HEK293T (cell line): Measurements from ENCODE around the gene ARHGAP26.

Source experiments
- CTCF ChIA-PET: fragments of 350-600 bp; formaldehyde crosslinking; extraction: SDS; loops from one replicate; lab custom pipeline; 2021; ENCODE audit warnings: antibody characterized with exemption, inconsistent platforms; lab: Yijun Ruan, JAX
- POLR2A ChIA-PET: fragments of 350-600 bp; formaldehyde crosslinking; extraction: SDS; loops from one replicate; lab custom pipeline; 2020; ENCODE audit warnings: antibody characterized with exemption, inconsistent platforms; lab: Yijun Ruan, JAX
- DNase-seq: peaks from one replicate; pipeline ENCODE4 v3.0.0; 2012; ENCODE audit warnings: mixed read lengths; ENCODE audit errors: extremely low spot score
- ARNT ChIP-seq: fragments of 450-650 bp; IDR thresholded peaks from 2 replicates; pipeline ENCODE4 v1.6.1; 2017; ENCODE audit warnings: mild to moderate bottlenecking
- BHLHE40 ChIP-seq: fragments of 450-650 bp; IDR thresholded peaks from 2 replicates; pipeline ENCODE4 v1.6.1; 2016; ENCODE audit warnings: mild to moderate bottlenecking, moderate library complexity, borderline replicate concordance
- CTBP1 ChIP-seq: fragments of 450-650 bp; IDR thresholded peaks from 2 replicates; pipeline ENCODE4 v1.6.1; 2016; ENCODE audit warnings: borderline replicate concordance
- ELF4 ChIP-seq: fragments of 450-650 bp; IDR thresholded peaks from 2 replicates; pipeline ENCODE4 v1.6.1; 2017; ENCODE audit warnings: antibody characterized with exemption
- FOXA1 ChIP-seq: fragments of 450-650 bp; IDR thresholded peaks from 2 replicates; pipeline ENCODE4 v1.6.1; 2016; ENCODE audit warnings: mild to moderate bottlenecking
- FOXK2 ChIP-seq: fragments of 450-650 bp; IDR thresholded peaks from 2 replicates; pipeline ENCODE4 v1.6.1; 2016; ENCODE audit warnings: mild to moderate bottlenecking
- FOXM1 ChIP-seq: fragments of 450-650 bp; IDR thresholded peaks from 2 replicates; pipeline ENCODE4 v1.6.1; 2017; ENCODE audit warnings: mild to moderate bottlenecking, borderline replicate concordance
- HDGF ChIP-seq: fragments of 450-650 bp; IDR thresholded peaks from 2 replicates; pipeline ENCODE4 v1.6.1; 2017; ENCODE audit warnings: antibody characterized with exemption, borderline replicate concordance
- L3MBTL2 ChIP-seq: fragments of 450-650 bp; conservative IDR thresholded peaks from 2 replicates; pipeline ENCODE4 v1.6.1; 2016; ENCODE audit warnings: mild to moderate bottlenecking
- LEF1 ChIP-seq: fragments of 450-650 bp; IDR thresholded peaks from 2 replicates; pipeline ENCODE4 v1.6.1; 2017; ENCODE audit warnings: mild to moderate bottlenecking, borderline replicate concordance
- NFRKB ChIP-seq: fragments of 450-650 bp; IDR thresholded peaks from 2 replicates; pipeline ENCODE4 v1.6.1; 2016; ENCODE audit warnings: mild to moderate bottlenecking, moderate library complexity
- SP1 ChIP-seq: fragments of 450-650 bp; IDR thresholded peaks from 2 replicates; pipeline ENCODE4 v1.6.1; 2017
- SUZ12 ChIP-seq: fragments of 450-650 bp; IDR thresholded peaks from 2 replicates; pipeline ENCODE4 v1.6.1; 2016; ENCODE audit warnings: mild to moderate bottlenecking
- TARDBP ChIP-seq: fragments of 450-650 bp; IDR thresholded peaks from 2 replicates; pipeline ENCODE4 v1.6.1; 2016
- ZNF384 ChIP-seq: fragments of 450-650 bp; IDR thresholded peaks from 2 replicates; pipeline ENCODE4 v1.6.1; 2016
- TF ChIP-seq, protein P1 (sequence below): fragments of 450-650 bp; IDR thresholded peaks from 2 replicates; pipeline ENCODE4 v1.6.1; 2016

Gene ARHGAP26

DNA sequence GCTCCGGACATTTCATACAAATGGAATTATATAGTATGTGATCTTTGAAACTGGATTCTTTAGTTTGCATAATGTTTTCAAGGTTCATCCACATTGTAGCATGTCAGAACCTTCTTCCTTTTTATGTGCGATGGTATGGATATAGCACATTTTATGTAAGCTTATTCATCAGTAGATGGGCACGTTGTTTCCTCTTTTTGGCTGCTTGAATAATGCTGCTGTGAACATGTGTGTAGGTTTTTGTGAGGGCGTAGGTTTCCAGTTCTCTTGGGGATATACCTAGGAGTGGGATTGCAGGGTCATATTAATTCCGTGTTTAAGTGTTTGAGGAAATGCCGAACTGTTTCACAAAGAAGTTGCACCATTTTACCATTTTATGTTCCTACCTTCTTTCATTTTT is 445.5 kb downstream of the ARHGAP26 start:
- ChIA-PET POLR2A (no interaction called here), CTCF (no interaction called here)
- TF ChIP-seq ARNT (no peak), TARDBP (no peak), HDGF (no peak), ELF4 (no peak), FOXM1 (no peak), LEF1 (no peak), FOXK2 (no peak), SUZ12 (no peak), SP1 (no peak), NFRKB (no peak), L3MBTL2 (no peak), ZNF384 (no peak), BHLHE40 (no peak), CTBP1 (no peak), FOXA1 (no peak)
- TF ChIP-seq, protein P1, sequence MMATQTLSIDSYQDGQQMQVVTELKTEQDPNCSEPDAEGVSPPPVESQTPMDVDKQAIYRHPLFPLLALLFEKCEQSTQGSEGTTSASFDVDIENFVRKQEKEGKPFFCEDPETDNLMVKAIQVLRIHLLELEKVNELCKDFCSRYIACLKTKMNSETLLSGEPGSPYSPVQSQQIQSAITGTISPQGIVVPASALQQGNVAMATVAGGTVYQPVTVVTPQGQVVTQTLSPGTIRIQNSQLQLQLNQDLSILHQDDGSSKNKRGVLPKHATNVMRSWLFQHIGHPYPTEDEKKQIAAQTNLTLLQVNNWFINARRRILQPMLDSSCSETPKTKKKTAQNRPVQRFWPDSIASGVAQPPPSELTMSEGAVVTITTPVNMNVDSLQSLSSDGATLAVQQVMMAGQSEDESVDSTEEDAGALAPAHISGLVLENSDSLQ: no peak
- DNase-seq: no peak

DNA sequence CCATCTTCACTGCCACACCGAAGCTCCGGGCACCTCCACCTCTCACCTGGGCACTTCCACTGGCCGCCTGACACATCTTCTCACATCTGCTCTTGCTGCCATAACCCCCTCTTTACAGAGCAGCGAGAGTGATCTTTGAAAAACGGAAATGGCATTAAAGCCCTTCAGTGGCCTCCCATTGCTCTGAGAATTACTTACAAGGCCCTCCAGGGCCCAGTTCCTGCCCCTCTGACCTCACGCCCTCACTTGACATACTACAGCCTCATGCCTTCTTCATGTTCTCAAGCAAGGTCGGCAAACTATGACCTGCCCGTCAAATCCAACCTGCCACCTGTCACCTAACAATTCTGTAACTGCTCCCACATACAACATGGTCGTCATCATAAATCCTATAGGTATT is 446.0 kb downstream of the ARHGAP26 start:
- TF ChIP-seq FOXK2 (no peak), NFRKB (no peak), ARNT (no peak), SP1 (no peak), HDGF (no peak), ZNF384 (no peak), TARDBP (no peak), FOXM1 (no peak), FOXA1 (no peak), L3MBTL2 (no peak), CTBP1 (no peak), BHLHE40 (no peak), ELF4 (no peak), SUZ12 (no peak), LEF1 (no peak)
- TF ChIP-seq, protein P1: no peak
- DNase-seq: no peak
- ChIA-PET CTCF (no interaction called here), POLR2A (interaction anchor here (1.7 kb wide), 1 partner anchor 188 kb away, joined by 3 read pairs; no protein-coding TSS in a partner anchor)

DNA sequence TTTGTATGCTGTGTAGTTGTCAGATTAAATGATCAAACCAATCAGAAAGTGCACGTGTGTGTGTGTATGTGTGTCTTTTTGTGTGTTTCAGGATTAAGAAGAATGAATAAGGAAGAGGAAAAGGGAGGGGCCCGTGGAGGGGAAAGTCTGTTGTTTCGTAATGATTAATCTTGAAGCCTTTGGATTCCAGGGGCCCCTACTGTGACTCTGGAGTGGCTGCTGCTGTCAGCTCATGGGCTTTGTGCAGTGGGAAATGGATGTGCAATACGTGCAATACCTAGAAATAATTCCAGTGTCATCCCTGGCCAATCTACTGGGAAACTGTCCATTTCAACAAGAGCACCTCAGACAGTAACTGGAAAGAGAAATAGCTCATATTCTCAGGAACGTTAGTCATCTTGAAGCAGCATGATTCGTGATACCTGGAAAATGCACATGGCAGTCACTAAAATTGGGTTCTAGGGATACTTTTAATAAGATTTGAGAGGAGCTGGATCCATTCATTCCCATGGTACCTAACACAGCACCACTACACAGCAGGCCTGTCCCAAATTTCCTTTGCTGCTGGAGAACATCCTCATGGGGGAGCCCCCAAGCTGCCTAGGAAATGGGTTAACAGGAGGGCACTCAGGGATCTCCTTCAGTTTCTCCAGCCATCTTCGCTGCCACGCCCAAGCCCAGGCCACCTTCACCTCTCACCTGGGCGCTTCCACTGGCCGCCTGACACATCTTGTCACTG is 447.1 kb downstream of the ARHGAP26 start:
- DNase-seq: no peak
- POLR2A ChIA-PET: interaction anchor here (1.7 kb wide), 1 partner anchor 187 kb away, joined by 3 read pairs; no protein-coding TSS in a partner anchor
- TF ChIP-seq FOXK2: no peak
- no peak for TF ChIP-seq L3MBTL2
- TF ChIP-seq LEF1: no peak
- no peak for TF ChIP-seq FOXM1
- no peak for TF ChIP-seq BHLHE40
- no peak for TF ChIP-seq HDGF
- TF ChIP-seq ELF4: no peak
- TF ChIP-seq NFRKB: no peak
- no peak for TF ChIP-seq ARNT
- TF ChIP-seq CTBP1: no peak
- TF ChIP-seq FOXA1: no peak
- no peak for TF ChIP-seq SP1
- TF ChIP-seq TARDBP: no peak
- TF ChIP-seq ZNF384: no peak
- TF ChIP-seq, protein P1: no peak
- TF ChIP-seq SUZ12: no peak
- CTCF ChIA-PET: no interaction called here

DNA sequence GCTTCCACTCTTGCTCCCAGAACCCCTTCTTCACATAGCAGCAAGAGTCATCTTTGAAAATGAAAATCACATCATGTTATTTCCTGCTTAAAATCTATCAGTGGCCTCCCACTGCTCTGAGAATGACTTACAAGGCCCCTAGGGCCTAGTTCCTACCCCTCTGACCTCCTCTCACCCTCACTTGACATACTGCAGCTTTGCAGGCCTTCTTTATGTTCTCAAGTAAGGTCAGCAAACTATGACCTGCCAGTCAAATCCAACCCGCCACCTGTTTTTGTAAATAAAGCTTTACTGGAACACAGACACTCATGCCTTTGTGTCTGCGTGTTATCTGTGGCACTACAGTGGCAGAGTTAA is 447.6 kb downstream of the ARHGAP26 start:
- POLR2A ChIA-PET: interaction anchor here (1.7 kb wide), 1 partner anchor 187 kb away, joined by 3 read pairs; no protein-coding TSS in a partner anchor
- DNase-seq: no peak
- TF ChIP-seq ARNT (no peak), FOXM1 (no peak), BHLHE40 (no peak), L3MBTL2 (no peak), CTBP1 (no peak)
- CTCF ChIA-PET: interaction anchor here (0.6 kb wide), 1 partner anchor 10 kb away, joined by 4 read pairs; no protein-coding TSS in a partner anchor

DNA sequence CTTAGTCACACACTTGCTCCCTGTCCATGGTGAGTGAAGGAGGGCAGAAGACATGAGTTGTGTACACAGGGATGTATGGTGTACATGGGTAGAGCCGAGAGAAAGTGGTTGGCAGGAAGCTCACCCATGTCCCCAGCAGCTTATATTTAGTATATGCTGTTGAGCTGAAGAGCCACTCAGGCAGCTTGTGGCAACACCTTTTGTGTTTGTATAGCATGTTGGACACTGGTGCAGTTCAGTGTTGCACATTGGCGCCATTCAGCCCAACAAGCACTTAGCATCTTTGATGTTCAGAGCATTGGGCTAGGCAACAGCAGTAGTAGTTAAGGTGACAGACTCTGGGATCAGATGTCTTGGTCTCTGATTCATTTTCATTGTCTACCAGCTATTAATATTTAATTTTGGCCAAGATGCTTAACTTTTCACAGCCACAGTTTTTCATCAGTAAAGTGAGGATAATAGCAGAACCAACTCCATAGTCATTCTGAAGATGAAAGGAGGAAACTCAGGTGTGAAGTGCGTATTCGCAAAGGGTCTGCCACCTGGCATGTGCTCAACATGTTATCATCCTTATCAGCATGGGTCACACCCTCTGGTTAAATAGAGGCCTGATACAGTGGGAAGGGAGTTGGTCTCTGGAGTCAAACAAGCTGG is 448.5 kb downstream of the ARHGAP26 start:
- POLR2A ChIA-PET: no interaction called here
- TF ChIP-seq FOXK2 (no peak), TARDBP (no peak), FOXM1 (no peak), LEF1 (no peak), CTBP1 (no peak), HDGF (no peak), ZNF384 (no peak), ELF4 (no peak), ARNT (no peak), NFRKB (no peak), SP1 (no peak), L3MBTL2 (no peak), BHLHE40 (no peak), SUZ12 (no peak), FOXA1 (no peak)
- TF ChIP-seq, protein P1: no peak
- CTCF ChIA-PET: interaction anchor here (0.6 kb wide), 1 partner anchor 11 kb away, joined by 4 read pairs; no protein-coding TSS in a partner anchor
- DNase-seq: no peak
